HepG2 (cell line): ENCODE results near the gene BIRC7.

ENCODE experiments used
- CHD2 ChIP-seq: IDR thresholded peaks from 2 replicates; pipeline ENCODE4 v1.6.1; 2011; ENCODE audit warnings: low read depth, low read length, improper control_type of control experiment
- ETS1 ChIP-seq: sonication (generic); formaldehyde crosslinking; IDR thresholded peaks from 2 replicates; pipeline ENCODE4 v1.4.0; 2020; ENCODE audit warnings: missing genetic modification reagents
- HDAC6 ChIP-seq: fragments of 200-600 bp; sonication (generic); IDR thresholded peaks from 2 replicates; pipeline ENCODE4 v1.7.0; 2017; ENCODE audit warnings: mild to moderate bottlenecking, antibody characterized with exemption, low read length, low read depth
- ISL2 ChIP-seq: sonication (generic); formaldehyde crosslinking; IDR thresholded peaks from 2 replicates; pipeline ENCODE4 v1.5.0; 2020; ENCODE audit warnings: missing genetic modification reagents
- PRDM10 ChIP-seq: sonication (generic); formaldehyde crosslinking; IDR thresholded peaks from 2 replicates; pipeline ENCODE4 v1.4.0; 2020; ENCODE audit warnings: low read depth, missing genetic modification reagents
- ZNF253 ChIP-seq: sonication (generic); formaldehyde crosslinking; IDR thresholded peaks from 2 replicates; pipeline ENCODE4 v1.8.0; 2022; ENCODE audit warnings: mild to moderate bottlenecking, missing genetic modification reagents, borderline replicate concordance

GRCh38 chr20:63260521-63260920, 24.8 kb downstream of the BIRC7 start:
- TF ChIP-seq ISL2 = no peak
- TF ChIP-seq HDAC6 = no peak
- TF ChIP-seq PRDM10 (CRISPR knock-in tag) = no peak
- no peak for TF ChIP-seq ETS1
- no peak for TF ChIP-seq CHD2
- TF ChIP-seq ZNF253 = no peak
